IgD-negative memory B cell (primary cell): Measurements from ENCODE around the gene LINC00237. TPM values are rescaled to one million over a fixed set of nuclear protein-coding genes. Genes with fewer than 3 reads are reported as not detected.
A peak's percentile ranks its signal among the peaks of the same experiment; 100 is the strongest.

Source experiments
- H3K27ac Mint-ChIP-seq, 3 donors: one replicate each; pipeline ENCODE4 v1.8.0; 2020 to 2022; ENCODE audit warnings: mild to moderate bottlenecking in 3 of 3, mixed read lengths in 3 of 3, moderate library complexity in 1 of 3
- H3K27me3 Mint-ChIP-seq: one replicate; pipeline ENCODE4 v1.8.0; 2021; ENCODE audit warnings: mixed read lengths
- H3K36me3 Mint-ChIP-seq: one replicate; pipeline ENCODE4 v1.8.0; 2020; ENCODE audit warnings: mild to moderate bottlenecking, mixed read lengths
- H3K4me1 Mint-ChIP-seq, 3 donors: one replicate each; pipeline ENCODE4 v1.8.0; 2020 to 2022; ENCODE audit warnings: mixed read lengths in 3 of 3, mild to moderate bottlenecking in 1 of 3
- H3K4me3 Mint-ChIP-seq, 4 donors: one replicate each; pipeline ENCODE4 v1.8.0; 2020 to 2022; ENCODE audit warnings: mild to moderate bottlenecking in 4 of 4, mixed read lengths in 4 of 4, moderate library complexity in 3 of 4
- H3K9me3 Mint-ChIP-seq, 3 donors: one replicate each; pipeline ENCODE4 v1.8.0; 2020 to 2021; ENCODE audit warnings: mixed read lengths in 3 of 3, mild to moderate bottlenecking in 1 of 3
- polyA plus RNA-seq: library from polyadenylated mRNA; unstranded; fragments of 300-500 nt; fragmentation: Illumina TruSeq; gene quantifications from one replicate; pipeline ENCODE4 v1.2.3, GENCODE V29; 2021

Gene LINC00237
- polyA plus RNA-seq, 1 donor from 2014 or later, result not detected

- Mint-ChIP-seq H3K4me3 (no peak overlapping the region), H3K4me1 (no peaks in the 10 kb centered on the region), H3K36me3 (no peaks in the 10 kb centered on the region), H3K27ac (no peak overlapping the region), H3K9me3 (peaks cover 0 to 3% (median 2%) of the 10 kb centered on the region in 3 donors), H3K27me3 (peaks cover 14% of the 10 kb centered on the region)
Measured at GRCh38 chr20:21110811-21111210, 4.7 kb upstream of the LINC00237 start.

DNA sequence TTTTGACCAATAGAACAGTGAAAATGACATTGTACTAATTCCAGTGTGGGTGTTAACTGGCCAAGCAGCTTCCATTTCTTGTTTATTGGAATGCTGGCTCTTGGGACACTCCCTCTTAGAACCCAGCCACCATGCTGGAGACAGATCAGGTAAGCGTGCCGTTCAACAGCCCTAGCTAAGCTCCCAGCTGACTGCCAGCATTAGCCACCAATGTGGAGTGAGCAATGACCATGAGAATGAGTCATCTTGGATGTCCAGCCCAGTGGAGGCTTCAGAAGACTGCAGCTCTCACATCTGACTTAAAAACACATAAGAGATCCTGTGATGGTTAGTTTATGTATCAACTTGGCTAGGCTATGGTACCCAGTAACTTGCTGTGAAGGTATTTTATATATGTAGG is 3.0 kb upstream of the LINC00237 start:
- H3K4me3 Mint-ChIP-seq, result no peak overlapping the region
- H3K36me3 Mint-ChIP-seq, result peaks cover 2% of the 10 kb centered on the region
- no peaks in the 10 kb centered on the region for H3K4me1 Mint-ChIP-seq
- peaks cover 24% of the 10 kb centered on the region for H3K27me3 Mint-ChIP-seq
- H3K9me3 Mint-ChIP-seq, result peaks cover 0 to 3% (median 2%) of the 10 kb centered on the region in 3 donors
- no peak overlapping the region for H3K27ac Mint-ChIP-seq

- no peak overlapping the region for H3K4me3 Mint-ChIP-seq
- peaks cover 51% of the 10 kb centered on the region for H3K27me3 Mint-ChIP-seq
Measured at GRCh38 chr20:21105429-21106170, 558 bp downstream of the LINC00237 start.

GRCh38 chr20:21104921-21105320 is 1.2 kb downstream of the LINC00237 start:
- Mint-ChIP-seq H3K4me1 (peaks cover 10 to 28% (median 15%) of the 10 kb centered on the region in 3 donors), H3K36me3 (peaks cover 2% of the 10 kb centered on the region), H3K27ac (peak overlapping the region in 2 of 3 donors; percentile 26 to 73), H3K27me3 (peaks cover 55% of the 10 kb centered on the region), H3K9me3 (peaks cover 2 to 7% (median 3%) of the 10 kb centered on the region in 3 donors), H3K4me3 (peak overlapping the region in 1 of 4 donors; percentile 96)

More at GRCh38 chr20:21105429-21106170, 558 bp downstream of the LINC00237 start:
- Mint-ChIP-seq H3K4me1 (peaks cover 7 to 21% (median 13%) of the 10 kb centered on the region in 3 donors), H3K27ac (no peak overlapping the region), H3K9me3 (peaks cover 2 to 7% (median 3%) of the 10 kb centered on the region in 3 donors), H3K36me3 (peaks cover 2% of the 10 kb centered on the region)

DNA sequence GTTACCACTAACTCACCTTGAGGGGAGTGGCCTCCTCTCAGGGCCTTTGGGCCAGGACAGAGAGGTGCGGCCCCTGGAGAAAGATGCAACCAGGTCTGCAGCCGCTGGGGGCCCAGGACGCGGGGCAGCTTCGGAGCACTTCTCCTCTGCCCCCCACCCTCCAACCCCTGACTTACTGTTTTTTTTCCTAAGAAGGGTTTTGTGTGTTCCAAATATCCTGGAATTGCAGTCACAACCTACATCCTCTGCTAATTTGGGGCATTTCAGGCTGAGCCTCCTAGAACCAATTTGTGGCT is 1.7 kb downstream of the LINC00237 start:
- Mint-ChIP-seq H3K27ac (peak overlapping the region in 2 of 3 donors; percentile 26 to 73), H3K36me3 (peaks cover 2% of the 10 kb centered on the region), H3K4me3 (peak overlapping the region in 2 of 4 donors; percentile 78 to 96), H3K27me3 (peaks cover 55% of the 10 kb centered on the region), H3K4me1 (peaks cover 10 to 32% (median 16%) of the 10 kb centered on the region in 3 donors), H3K9me3 (peaks cover 2 to 7% (median 3%) of the 10 kb centered on the region in 3 donors)

- peaks cover 2% of the 10 kb centered on the region for H3K36me3 Mint-ChIP-seq
Measured at GRCh38 chr20:21103582-21104465, 2.3 kb downstream of the LINC00237 start.

GRCh38 chr20:21102603-21103311 is 3.4 kb downstream of the LINC00237 start:
- Mint-ChIP-seq H3K27me3 (peaks cover 62% of the 10 kb centered on the region), H3K4me1 (peaks cover 11 to 38% (median 16%) of the 10 kb centered on the region in 3 donors), H3K9me3 (peaks cover 2 to 7% (median 3%) of the 10 kb centered on the region in 3 donors), H3K27ac (peak overlapping the region; percentile 73 to 91 (median 80)), H3K4me3 (peak overlapping the region; percentile 86 to 96 (median 88)), H3K36me3 (peaks cover 2% of the 10 kb centered on the region)

More at GRCh38 chr20:21103582-21104465, 2.3 kb downstream of the LINC00237 start:
- Mint-ChIP-seq H3K27ac (peak overlapping the region; percentile 73 to 91 (median 80)), H3K27me3 (peaks cover 60% of the 10 kb centered on the region), H3K4me3 (peak overlapping the region; percentile 30 to 96 (median 82)), H3K4me1 (peaks cover 11 to 33% (median 16%) of the 10 kb centered on the region in 3 donors), H3K9me3 (peaks cover 2 to 7% (median 3%) of the 10 kb centered on the region in 3 donors)

- peaks cover 0 to 7% (median 0%) of the 10 kb centered on the region in 3 donors for H3K9me3 Mint-ChIP-seq
- H3K27me3 Mint-ChIP-seq, result peaks cover 59% of the 10 kb centered on the region
- H3K36me3 Mint-ChIP-seq, result peaks cover 2% of the 10 kb centered on the region
- peak overlapping the region; percentile 86 to 96 (median 88) for H3K4me3 Mint-ChIP-seq
- peak overlapping the region; percentile 71 to 96 (median 73) for H3K27ac Mint-ChIP-seq
- H3K4me1 Mint-ChIP-seq, result peaks cover 11 to 38% (median 16%) of the 10 kb centered on the region in 3 donors
Measured at GRCh38 chr20:21101932-21102575, 4.1 kb downstream of the LINC00237 start.

DNA sequence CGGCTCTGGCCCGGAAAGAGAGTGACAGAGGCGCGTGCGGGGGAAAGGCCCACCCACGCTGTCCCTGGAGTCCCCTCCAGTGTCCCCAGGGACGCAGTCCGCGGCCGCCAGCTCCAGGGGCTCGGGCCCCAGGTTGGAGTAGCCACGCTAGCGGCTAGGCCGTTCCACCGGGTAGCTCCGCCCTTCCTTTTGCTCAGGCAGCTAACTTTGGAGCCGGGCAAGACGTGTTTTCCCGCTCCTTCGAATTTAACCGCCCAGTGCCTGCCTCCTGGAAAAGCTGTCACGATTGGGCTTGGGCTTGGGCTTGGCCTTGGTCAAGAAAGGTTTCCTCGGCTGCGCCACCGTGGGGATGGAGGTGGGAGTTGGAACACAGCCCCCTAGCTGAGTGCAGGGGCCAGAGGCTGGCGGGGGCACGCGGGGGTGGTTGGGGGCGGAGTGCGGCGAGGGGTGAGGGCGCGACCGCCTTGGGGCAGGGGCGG is 4.7 kb downstream of the LINC00237 start:
- Mint-ChIP-seq H3K27ac (peak overlapping the region in 1 of 3 donors; percentile 96), H3K4me3 (peak overlapping the region; percentile 65 to 96 (median 93)), H3K27me3 (peaks cover 64% of the 10 kb centered on the region), H3K4me1 (peaks cover 11 to 38% (median 16%) of the 10 kb centered on the region in 3 donors), H3K9me3 (peaks cover 0 to 7% (median 0%) of the 10 kb centered on the region in 3 donors), H3K36me3 (peaks cover 2% of the 10 kb centered on the region)

- Mint-ChIP-seq H3K27me3 (peaks cover 63% of the 10 kb centered on the region), H3K36me3 (peaks cover 2% of the 10 kb centered on the region), H3K9me3 (peaks cover 0 to 7% (median 0%) of the 10 kb centered on the region in 3 donors), H3K27ac (peak overlapping the region; percentile 90 to 96 (median 94)), H3K4me1 (peaks cover 11 to 38% (median 16%) of the 10 kb centered on the region in 3 donors), H3K4me3 (peak overlapping the region; percentile 90 to 96 (median 96))
Measured at GRCh38 chr20:21100578-21101452, 5.3 kb downstream of the LINC00237 start.

GRCh38 chr20:21099751-21100577 is 6.2 kb downstream of the LINC00237 start:
- Mint-ChIP-seq H3K27me3 (peaks cover 65% of the 10 kb centered on the region), H3K4me1 (peaks cover 11 to 38% (median 16%) of the 10 kb centered on the region in 3 donors)

GRCh38 chr20:21096321-21097043 is 9.7 kb downstream of the LINC00237 start:
- Mint-ChIP-seq H3K27ac (peak overlapping the region in 1 of 3 donors; percentile 41), H3K4me3 (peak overlapping the region in 2 of 4 donors; percentile 14 to 73), H3K4me1 (peaks cover 5 to 21% (median 7%) of the 10 kb centered on the region in 3 donors), H3K9me3 (peaks cover 0 to 2% (median 0%) of the 10 kb centered on the region in 3 donors), H3K36me3 (no peaks in the 10 kb centered on the region), H3K27me3 (peaks cover 48% of the 10 kb centered on the region)

More at GRCh38 chr20:21099751-21100577, 6.2 kb downstream of the LINC00237 start:
- Mint-ChIP-seq H3K27ac (peak overlapping the region; percentile 90 to 96 (median 94)), H3K4me3 (peak overlapping the region; percentile 90 to 96 (median 96)), H3K9me3 (peaks cover 0 to 7% (median 0%) of the 10 kb centered on the region in 3 donors), H3K36me3 (peaks cover 2% of the 10 kb centered on the region)
